LoVo (cell line): ENCODE measurements around the gene RIF1.
A peak's percentile ranks its signal among the peaks of the same experiment; 100 is the strongest.
"Not testable (repeated sequence)": the region's sequence is repeated elsewhere in the genome, so short reads cannot be mapped to it uniquely, and the experiment has no call there.

ENCODE experiments used
- DNase-seq: peaks from one replicate; pipeline ENCODE4 v3.0.0-alpha.2; 2016; ENCODE audit warnings: low spot score

The RIF1 gene

DNA sequence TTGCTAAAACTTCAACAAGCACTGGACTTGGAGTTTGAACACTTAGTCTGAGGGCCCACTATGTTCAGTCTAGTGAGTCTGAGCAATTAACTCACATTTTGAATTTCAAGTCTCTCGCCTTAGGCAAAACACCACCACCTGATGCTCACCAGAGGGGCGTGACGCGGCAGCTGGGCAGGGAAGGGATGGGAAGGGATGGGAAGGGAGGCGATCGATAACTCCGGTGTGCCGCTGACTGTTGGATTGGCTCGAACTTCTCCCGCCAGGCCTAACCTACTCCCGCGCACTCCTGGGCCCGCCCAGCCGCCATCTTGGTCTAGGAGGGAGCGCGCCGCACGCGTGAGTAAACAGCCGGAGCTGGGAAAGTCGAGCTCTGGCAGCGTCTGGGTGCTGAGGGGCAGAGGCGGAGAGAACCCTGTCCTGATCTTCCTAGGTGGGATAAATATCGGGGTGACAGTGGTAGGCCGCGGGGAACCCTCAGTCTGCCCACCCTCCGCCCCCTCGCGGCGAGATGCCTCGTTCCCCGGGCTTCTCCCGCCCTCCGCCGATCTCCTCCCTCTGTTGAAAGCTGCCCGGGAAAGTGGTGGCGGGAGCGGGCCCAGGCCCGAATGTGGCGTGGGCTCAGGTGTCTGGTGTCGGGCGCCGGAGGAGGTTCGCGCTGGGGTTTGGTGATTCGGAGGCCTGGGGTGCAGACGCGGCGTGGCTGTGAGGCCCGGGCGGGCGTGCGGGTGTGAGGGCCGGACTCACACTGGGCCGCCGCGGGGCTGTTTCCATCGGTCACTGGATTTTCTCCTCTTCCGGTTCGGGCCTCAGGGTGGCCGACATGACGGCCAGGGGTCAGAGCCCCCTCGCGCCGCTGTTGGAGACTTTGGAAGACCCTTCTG, at the start of gene RIF1:
RIF1 (plus strand) TSS at position 302 of the 884 bp plus-strand sequence; CDS start at position 824, 522 bp downstream.
- peak; percentile 94 for DNase-seq

DNA sequence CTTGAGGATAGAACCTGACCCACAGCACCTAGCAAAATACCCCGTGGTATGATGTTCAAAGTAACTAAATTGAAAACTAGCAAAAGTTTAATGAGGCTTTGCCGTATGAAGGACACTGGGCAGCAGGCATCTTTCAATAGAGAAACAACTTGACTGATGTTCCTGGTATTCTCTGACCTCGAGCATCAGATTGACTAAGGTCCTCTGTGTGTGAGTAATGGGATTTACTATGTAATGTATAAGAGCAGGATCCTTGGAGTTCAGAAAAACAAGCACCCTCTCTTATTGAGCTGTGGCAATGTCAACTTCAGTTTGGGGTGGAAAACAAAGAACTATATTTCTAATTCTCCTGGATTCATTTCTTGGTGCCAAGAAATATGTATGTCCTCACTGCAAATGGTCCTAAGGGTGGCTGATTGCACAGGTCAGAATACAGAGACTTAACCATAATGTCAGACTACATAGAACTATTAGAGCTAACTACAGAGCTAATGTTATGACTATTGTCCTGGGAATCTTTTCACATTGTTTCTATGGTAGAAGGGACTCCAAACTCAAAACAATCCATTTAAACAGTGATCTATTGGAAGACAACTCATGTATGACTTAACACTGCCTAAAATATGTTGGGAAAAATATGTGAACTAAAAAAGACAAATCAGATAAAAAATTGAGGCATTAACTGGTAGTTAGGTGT, 47.9 kb upstream of the RIF1 start:
- no peak for DNase-seq

DNA sequence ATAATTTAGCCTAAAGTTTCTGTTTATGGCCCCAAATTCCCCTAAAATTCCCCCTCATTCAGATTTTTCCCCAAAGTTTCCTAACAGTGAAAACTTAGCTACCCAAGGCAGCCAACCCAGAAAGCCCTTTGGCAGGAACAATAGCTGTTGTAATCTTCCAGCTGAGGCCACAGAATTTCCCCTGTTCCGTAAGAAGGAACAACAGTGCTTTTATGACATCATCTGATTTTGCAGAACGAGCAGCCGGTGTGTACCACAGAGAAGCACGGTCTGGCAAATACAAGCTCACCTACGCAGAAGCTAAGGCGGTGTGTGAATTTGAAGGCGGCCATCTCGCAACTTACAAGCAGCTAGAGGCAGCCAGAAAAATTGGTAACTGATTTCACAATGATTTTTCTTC, 46.0 kb upstream of the RIF1 start:
- no peak for DNase-seq

DNA sequence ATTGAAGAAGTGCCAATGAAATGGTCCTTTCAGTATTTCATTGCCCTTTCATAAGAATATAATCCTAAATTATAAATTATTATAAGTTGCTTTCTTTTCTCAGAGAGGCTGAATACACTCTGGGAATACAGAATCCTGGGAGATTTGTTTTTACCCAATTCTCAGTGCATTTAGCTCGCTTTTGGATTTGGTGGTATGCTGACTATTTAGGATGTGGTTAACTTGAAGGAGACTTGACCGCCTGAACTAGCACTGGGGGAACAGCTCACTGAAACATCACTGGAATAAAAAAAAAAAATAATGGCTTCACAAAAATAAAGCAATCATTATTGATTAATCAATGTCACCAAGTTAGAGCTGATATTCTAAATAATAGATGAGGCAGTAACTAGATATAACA, 42.1 kb upstream of the RIF1 start:
- DNase-seq, result no peak

- no peak for DNase-seq
These were observed 35.3 kb upstream of the RIF1 start for GRCh38 chr2:151374436-151374835.

DNA sequence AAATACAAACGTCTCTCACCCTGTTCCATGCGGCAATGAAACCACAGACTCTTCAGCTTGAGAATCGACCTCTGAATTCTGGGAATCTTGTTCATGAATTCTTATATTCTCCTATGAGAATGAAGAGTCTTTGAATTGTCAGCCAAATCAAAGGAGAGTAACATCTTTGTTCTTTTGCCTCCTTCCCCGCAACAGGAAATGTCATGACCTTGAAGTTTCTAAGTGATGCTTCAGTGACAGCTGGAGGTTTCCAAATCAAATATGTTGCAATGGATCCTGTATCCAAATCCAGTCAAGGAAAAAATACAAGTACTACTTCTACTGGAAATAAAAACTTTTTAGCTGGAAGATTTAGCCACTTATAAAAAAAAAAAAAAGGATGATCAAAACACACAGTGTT, 30.5 kb upstream of the RIF1 start:
- no peak for DNase-seq

DNA sequence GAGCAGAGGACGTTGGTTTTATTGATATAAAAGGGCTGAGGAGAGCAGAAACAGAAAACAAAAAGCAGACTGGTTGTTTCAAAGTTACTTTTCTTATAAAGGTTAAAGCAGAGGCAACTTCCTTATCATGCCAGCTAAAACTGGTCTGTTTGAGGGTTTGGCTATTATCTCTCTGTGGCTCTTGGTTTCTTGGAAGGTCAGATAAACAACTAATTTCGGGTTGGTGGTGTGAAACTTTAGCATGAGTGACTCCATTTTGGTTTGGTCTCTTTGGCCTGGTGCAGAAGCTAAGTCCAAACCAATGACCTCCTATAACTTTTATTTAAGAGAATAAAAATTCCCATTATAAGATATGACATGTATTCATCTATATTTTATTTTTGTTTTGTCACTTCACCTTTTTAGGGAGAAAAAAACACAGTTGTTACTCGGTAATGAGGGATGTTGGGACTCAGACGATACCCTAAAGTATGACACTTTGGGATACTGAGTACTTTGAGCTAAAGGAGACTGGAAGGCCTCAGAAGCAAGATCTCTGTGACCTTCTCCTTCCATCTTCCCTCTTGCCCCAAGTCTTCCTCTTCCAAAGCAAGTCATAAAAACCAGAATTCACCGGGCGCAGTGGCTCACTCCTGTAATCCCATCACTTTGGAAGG, 29.0 kb upstream of the RIF1 start:
- DNase-seq, result no peak

DNA sequence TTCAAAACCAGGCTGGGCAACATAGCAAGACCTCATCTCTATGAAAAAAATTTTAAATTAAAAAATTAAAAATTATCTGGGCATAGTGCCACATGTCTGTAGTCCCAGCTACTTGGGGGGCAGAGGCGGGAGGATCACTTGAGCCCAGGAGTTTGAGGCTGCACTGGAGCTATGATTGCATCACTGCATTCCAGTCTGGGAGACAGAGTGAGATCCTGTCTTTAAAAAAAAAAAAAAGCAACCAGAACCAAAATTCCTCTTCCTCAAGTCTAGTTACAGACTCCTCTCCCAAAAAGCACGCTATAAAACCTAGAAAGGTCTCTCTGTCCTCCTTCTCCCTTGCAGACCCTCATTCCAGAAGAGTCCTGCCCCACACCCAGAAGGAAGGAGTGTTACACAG, 28.4 kb upstream of the RIF1 start:
- DNase-seq, result no peak

DNA sequence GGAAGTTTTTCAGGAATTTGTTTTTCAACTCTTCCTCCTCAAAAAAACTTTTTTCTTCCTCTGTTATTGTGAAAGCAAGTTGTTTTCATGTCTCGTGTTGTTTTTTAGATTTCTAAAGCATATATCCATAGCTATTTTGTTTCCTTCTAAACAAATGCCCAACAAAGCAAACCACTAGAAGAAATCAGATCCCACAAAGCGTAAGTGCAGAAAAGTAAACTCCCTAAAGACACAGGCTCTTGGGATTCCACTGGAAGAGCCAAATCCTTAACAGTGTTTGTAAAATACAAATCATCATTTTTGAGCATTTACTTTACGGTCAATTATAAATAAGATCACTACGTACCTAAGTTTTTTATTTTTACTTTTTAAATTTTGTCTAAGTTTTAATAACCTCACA, 21.7 kb upstream of the RIF1 start:
- DNase-seq, result no peak

- DNase-seq, result no peak
These were observed 18.3 kb upstream of the RIF1 start for GRCh38 chr2:151391436-151391835.

DNA sequence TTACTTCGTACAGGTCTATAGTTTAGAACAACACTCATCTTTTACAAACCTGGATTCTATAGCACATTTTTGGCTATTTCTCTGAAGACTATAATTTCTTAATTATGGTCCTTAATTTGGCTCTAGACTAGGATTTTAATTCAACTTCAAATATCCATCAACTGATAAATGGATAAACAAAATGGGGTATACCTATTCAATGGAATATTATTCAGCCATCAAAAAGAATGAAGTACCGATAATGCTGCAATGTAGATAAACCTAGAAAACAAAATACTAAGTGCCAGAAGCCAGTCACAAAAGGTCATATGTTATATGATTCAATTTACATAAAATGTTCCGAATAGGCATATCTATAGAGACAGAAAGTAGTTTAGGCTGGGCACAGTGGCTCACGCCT, 15.2 kb upstream of the RIF1 start:
- DNase-seq, result no peak

DNA sequence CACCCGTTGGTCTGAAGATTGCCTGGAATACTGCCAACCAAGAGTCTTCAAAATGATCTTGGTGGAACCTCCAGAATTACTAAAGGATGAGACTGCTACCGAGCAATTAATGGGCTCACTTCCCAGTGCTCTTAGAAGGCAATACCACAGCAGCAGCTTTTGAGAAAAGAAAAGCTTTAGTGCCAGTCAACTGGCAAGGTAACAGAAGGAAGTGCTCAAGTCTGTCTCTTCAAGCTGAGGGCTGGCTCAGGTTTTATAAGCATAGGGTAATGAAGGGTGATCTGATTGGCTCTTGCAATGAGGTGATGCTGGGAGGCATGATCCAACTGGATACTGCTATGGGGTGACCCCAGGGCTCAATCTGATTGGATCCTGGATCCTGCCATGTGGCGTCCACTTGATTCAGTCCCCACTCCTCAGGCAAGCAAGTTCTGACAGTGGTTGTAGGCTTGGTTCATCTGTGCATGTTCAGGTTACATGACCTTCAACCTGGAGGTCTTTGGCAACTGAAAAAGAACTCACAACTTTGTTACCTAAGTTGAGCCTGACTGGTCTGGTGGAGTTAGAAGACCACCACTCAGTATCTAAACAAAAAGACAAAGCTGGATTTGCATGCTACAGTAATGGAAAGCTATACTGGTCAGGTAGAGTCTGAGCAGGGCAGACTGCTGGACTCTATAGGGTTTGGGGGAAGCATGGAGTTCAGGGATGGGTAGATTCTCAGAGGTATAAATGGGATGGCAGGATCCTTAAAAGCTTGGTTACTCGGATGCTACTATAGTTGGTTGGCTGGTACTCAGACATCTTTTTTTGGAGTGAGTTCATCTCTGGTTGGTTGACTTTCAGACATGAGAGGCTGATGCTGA, 14.0 kb upstream of the RIF1 start:
- DNase-seq, result no peak

DNA sequence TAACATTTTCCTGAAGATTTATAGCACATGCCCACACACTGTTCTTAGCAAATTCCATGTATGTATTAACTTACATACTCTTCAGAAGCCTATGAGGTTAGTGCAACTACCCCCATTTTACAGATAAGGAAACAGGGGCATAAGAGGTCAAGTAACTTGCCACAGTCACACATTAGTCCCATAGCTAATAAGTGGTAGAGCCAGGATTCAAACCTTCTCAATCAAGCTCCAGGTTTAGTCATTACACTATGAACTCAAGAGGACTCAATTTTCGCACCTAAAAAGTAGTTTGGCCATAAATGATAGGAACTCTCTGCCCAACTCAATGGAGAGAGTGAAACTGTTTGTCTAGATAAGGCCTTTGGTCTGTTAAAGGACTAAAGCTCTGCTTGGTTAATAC, 9.7 kb upstream of the RIF1 start:
- no peak for DNase-seq

GRCh38 chr2:151401149-151401548, 8.6 kb upstream of the RIF1 start:
- no peak for DNase-seq

DNA sequence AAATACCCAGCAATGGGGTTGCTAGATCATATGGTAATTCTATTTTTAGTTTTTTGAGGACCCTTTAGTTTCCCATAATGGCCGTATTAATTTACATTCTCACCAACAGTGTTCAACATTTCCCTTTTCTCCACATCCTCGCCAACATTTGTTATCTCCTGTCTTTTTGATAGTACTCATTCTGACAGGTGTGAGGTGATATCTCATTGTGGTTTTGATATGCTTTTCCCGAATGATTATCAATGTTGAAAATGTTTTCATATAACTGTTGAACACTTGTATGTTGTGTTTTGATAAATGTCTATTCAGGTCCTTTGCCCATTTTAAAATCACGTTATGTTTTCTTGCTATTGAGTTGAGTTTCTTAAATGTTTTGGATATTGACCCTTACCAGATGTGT, 5.8 kb upstream of the RIF1 start:
- DNase-seq, result no peak

- no peak for DNase-seq
These were observed 4.3 kb upstream of the RIF1 start for GRCh38 chr2:151405376-151405775.

- no peak for DNase-seq
These were observed 2.4 kb upstream of the RIF1 start for GRCh38 chr2:151407281-151407680.

GRCh38 chr2:151408788-151409600, 708 bp upstream of the RIF1 start:
- no peak for DNase-seq

GRCh38 chr2:151410485-151410834, 758 bp downstream of the RIF1 start:
- DNase-seq, result peak; percentile 11

DNA sequence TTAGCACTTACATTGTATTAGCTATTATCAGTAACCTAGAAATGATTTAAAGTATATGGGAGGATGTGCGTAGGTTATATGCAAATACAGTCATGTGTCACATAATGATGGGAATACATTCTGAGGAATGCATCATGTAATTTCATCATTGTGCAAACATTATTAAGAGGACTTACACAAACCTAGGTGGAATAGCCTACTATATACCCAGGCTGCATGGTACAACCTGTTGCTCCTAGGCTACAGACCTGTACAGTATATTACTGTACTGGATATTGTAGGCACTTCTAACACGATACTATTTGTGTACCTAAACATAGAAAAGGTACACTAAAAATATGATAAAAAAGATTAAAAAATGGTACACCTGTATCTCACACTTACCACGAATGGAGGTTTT, 7.9 kb downstream of the RIF1 start:
- DNase-seq, result no peak

- DNase-seq, result not testable (repeated sequence)
These were observed 12.0 kb downstream of the RIF1 start for GRCh38 chr2:151421681-151422080.
